CD8-positive, alpha-beta memory T cell (primary cell): ENCODE data around the gene FOXD4. TPM values are rescaled to one million over a fixed set of nuclear protein-coding genes. Genes with fewer than 3 reads are reported as not detected.
"Not testable (repeated sequence)": the region's sequence is repeated elsewhere in the genome, so short reads cannot be mapped to it uniquely, and the experiment has no call there.

Experiments used
- CTCF ChIA-PET: fragments of 350-600 bp; sonication (Branson Sonifier 250); formaldehyde crosslinking; loops from one replicate; lab custom pipeline; 2021; ENCODE audit warnings: antibody characterized with exemption; lab: Charles Lee
- POLR2A ChIA-PET: fragments of 350-600 bp; sonication (Branson Sonifier 250); formaldehyde crosslinking; loops from one replicate; lab custom pipeline; 2021; ENCODE audit warnings: antibody characterized with exemption; lab: Charles Lee
- DNase-seq, 5 donors: peaks; one replicate each; pipeline versions ENCODE4 v3.0.0 to v3.0.0-alpha.2; 2020 to 2022; ENCODE audit warnings: mixed read lengths in 1 of 5
- H3K27ac ChIP-seq: one replicate; pipeline ENCODE4 v1.7.0; 2013; ENCODE audit warnings: low read depth, mild to moderate bottlenecking, low read length, moderate library complexity
- H3K27me3 ChIP-seq: 2 replicates; pipeline ENCODE4 v1.7.0; 2013; ENCODE audit warnings: low read length, mild to moderate bottlenecking; ENCODE audit not compliant: insufficient read depth, poor library complexity, severe bottlenecking
- H3K36me3 ChIP-seq: 2 replicates; pipeline ENCODE4 v1.7.0; 2013; ENCODE audit warnings: mild to moderate bottlenecking, low read length, moderate library complexity; ENCODE audit not compliant: insufficient read depth
- H3K4me1 ChIP-seq: 2 replicates; pipeline ENCODE4 v1.7.0; 2013; ENCODE audit warnings: mild to moderate bottlenecking, low read length, moderate library complexity; ENCODE audit not compliant: insufficient read depth
- H3K4me3 ChIP-seq: 2 replicates; pipeline ENCODE4 v1.7.0; 2013; ENCODE audit warnings: mild to moderate bottlenecking, low read length
- H3K9me3 ChIP-seq: 2 replicates; pipeline ENCODE4 v1.7.0; 2013; ENCODE audit warnings: mild to moderate bottlenecking, low read length
- H3K27ac Mint-ChIP-seq, 8 donors: one replicate each; pipeline ENCODE4 v1.8.0; 2020 to 2021; ENCODE audit warnings: mixed read lengths in 8 of 8, mild to moderate bottlenecking in 6 of 8, inconsistent platforms in 3 of 8, moderate library complexity in 3 of 8
- H3K27me3 Mint-ChIP-seq, 2 donors: one replicate each; pipeline ENCODE4 v1.8.0; 2020 to 2021; ENCODE audit warnings: mixed read lengths in 2 of 2, mild to moderate bottlenecking in 1 of 2, moderate library complexity in 1 of 2
- H3K36me3 Mint-ChIP-seq, 3 donors: one replicate each; pipeline ENCODE4 v1.8.0; 2020 to 2021; ENCODE audit warnings: mixed read lengths in 3 of 3, inconsistent platforms in 1 of 3, mild to moderate bottlenecking in 1 of 3
- H3K4me1 Mint-ChIP-seq, 3 donors: one replicate each; pipeline ENCODE4 v1.8.0; 2020 to 2021; ENCODE audit warnings: mixed read lengths in 3 of 3, inconsistent platforms in 1 of 3, mild to moderate bottlenecking in 1 of 3
- H3K4me3 Mint-ChIP-seq, 7 donors: one replicate each; pipeline ENCODE4 v1.8.0; 2020 to 2021; ENCODE audit warnings: mixed read lengths in 7 of 7, mild to moderate bottlenecking in 6 of 7, moderate library complexity in 4 of 7, inconsistent platforms in 2 of 7
- H3K9me3 Mint-ChIP-seq, 5 donors: one replicate each; pipeline ENCODE4 v1.8.0; 2020 to 2022; ENCODE audit warnings: mixed read lengths in 5 of 5, mild to moderate bottlenecking in 3 of 5, moderate library complexity in 2 of 5, inconsistent platforms in 1 of 5
- polyA plus RNA-seq: library from polyadenylated mRNA; unstranded; fragments of 300-500 nt; fragmentation: Illumina TruSeq; gene quantifications from one replicate; pipeline ENCODE4 v1.2.3, GENCODE V29; 2021
- total RNA-seq, 2 experiments: library from RNA; stranded (reverse); gene quantifications; one replicate each; pipeline ENCODE4 v1.2.3, GENCODE V29; 2021

FOXD4 gene
- total and polyA plus RNA-seq, 3 experiments from 2014 or later: 0.20 to 0.22 TPM; not detected in 1

DNA sequence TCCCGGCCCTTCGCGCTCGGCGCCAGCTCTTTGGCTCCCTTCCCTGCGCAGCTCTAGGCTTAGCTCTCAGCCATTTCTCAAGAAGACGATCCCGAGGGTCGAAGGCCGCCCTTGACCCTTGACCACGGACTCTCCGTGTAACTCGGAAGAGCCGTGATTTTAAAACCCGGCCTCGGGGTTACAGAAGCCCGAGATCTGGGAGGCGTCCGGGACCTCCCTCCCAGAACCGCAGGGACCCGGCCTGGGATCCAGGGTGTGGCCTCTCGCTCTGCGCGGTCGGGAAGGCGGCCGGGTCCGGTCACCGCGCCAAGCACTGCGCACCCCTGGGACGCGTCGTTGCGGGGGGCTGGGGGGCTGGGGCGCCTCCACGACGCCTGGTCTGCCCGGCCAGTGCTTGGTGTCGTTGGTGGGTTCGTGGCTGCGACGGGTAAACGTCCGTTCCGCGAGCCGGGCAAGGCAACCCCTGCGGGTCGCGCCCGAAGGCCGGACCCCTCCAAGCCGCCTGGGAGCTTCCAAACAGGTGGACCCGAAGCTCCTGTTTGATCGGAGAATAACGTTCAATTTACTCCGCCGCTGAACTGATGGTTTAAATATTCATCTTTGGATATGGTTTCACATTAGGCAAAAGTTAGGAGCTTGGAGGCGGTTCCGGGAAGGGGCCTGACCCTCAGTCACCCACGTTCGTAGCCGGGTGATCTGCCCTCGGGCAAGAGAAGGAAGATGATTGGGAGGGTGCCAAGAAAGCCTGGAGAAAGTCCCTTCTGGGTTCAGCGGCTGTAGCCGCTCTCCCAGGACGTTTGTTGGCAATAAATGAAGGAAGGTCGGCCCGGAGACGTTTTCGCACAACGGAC, 3.7 kb downstream of the FOXD4 start:
- H3K9me3 ChIP-seq, H3K36me3 Mint-ChIP-seq, H3K4me1 ChIP-seq, H3K9me3 Mint-ChIP-seq, H3K36me3 ChIP-seq, H3K27ac ChIP-seq, H3K4me3 ChIP-seq, POLR2A ChIA-PET, CTCF ChIA-PET: not testable (repeated sequence)
- peaks cover 20 to 25% (median 21%) of the 10 kb centered on the region in 3 donors for H3K4me1 Mint-ChIP-seq
- H3K27ac Mint-ChIP-seq: peak overlapping the region in 3 of 8 donors; percentile 51 to 75 (median 60)
- H3K27me3 ChIP-seq: peaks cover 17% of the 10 kb centered on the region
- H3K27me3 Mint-ChIP-seq: peaks cover 42 to 44% of the 10 kb centered on the region in 2 donors
- peak overlapping the region; percentile 40 to 87 (median 70) for H3K4me3 Mint-ChIP-seq
- DNase-seq: peak in 1 of 5 donors; percentile 20

DNA sequence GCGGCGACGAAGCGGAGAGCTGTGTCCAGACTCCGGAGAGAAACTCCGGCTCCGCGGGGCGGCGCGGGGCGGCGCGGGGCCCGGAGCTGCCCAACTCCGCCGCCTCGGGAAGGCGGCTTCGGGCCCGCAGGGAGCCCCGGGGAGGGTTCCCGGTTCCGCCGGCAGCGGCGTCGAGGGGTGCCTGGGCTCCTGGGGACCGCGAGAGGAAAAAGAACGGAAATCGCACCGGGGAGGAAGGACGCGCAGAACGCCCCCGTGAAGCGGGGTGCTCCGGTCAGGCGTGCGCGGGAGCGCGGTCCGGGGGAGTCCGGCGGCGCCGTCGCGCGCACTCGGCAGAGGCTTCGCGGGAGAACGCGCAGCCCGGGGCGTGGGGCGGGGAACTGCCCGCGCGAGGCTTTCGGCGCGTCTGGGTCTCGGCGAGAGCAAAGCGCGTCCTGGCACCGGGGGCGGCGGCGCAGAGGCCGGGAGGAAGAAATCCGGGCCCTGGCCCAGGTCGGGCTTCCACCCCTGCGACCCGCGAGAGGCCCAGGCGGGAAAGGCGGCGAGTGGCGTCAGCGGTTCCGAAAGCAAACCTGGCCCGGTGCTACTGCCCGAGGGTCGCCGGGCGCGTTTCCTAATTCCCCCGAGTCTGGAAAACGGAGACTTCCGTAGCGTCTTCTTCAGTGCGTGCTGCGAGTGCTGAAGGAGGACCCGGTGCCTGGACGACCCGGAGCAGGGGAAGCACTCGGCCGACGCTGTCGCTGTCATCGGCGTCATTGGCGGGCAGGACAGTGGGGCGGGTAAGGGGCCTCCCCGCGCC, 4.5 kb downstream of the FOXD4 start:
- POLR2A ChIA-PET, H3K36me3 ChIP-seq, H3K27ac ChIP-seq, H3K9me3 ChIP-seq, H3K36me3 Mint-ChIP-seq, CTCF ChIA-PET, H3K9me3 Mint-ChIP-seq, H3K4me1 ChIP-seq: not testable (repeated sequence)
- H3K4me1 Mint-ChIP-seq: peaks cover 20 to 25% (median 21%) of the 10 kb centered on the region in 3 donors
- Histone ChIP-seq H3K27me3 (peaks cover 19% of the 10 kb centered on the region), H3K4me3 (peak overlapping the region; percentile 12)
- peak overlapping the region in 6 of 7 donors; percentile 63 to 87 (median 72) for H3K4me3 Mint-ChIP-seq
- H3K27me3 Mint-ChIP-seq: peaks cover 46 to 48% of the 10 kb centered on the region in 2 donors
- peak in 3 of 5 donors; percentile 34 to 51 (median 49) for DNase-seq
- peak overlapping the region in 2 of 8 donors; percentile 27 to 56 for H3K27ac Mint-ChIP-seq

- Mint-ChIP-seq H3K27ac (peak overlapping the region in 1 of 8 donors; percentile 48), H3K4me1 (peaks cover 17 to 23% (median 18%) of the 10 kb centered on the region in 3 donors), H3K27me3 (peaks cover 45 to 47% of the 10 kb centered on the region in 2 donors), H3K4me3 (peak overlapping the region in 4 of 7 donors; percentile 53 to 75 (median 56))
- H3K27me3 ChIP-seq: peaks cover 21% of the 10 kb centered on the region
- H3K9me3 Mint-ChIP-seq, H3K36me3 ChIP-seq, DNase-seq, H3K36me3 Mint-ChIP-seq, H3K4me3 ChIP-seq, H3K9me3 ChIP-seq, CTCF ChIA-PET, H3K4me1 ChIP-seq, POLR2A ChIA-PET, H3K27ac ChIP-seq: not testable (repeated sequence)
Observed at GRCh38 chr9:112589-113467, 5.4 kb downstream of the FOXD4 start.

GRCh38 chr9:110672-111071, 7.5 kb downstream of the FOXD4 start:
- H3K4me3 ChIP-seq, H3K36me3 Mint-ChIP-seq, H3K4me3 Mint-ChIP-seq, POLR2A ChIA-PET, CTCF ChIA-PET, H3K9me3 ChIP-seq, DNase-seq, H3K27ac ChIP-seq, H3K4me1 ChIP-seq, H3K36me3 ChIP-seq, H3K9me3 Mint-ChIP-seq, H3K27ac Mint-ChIP-seq: not testable (repeated sequence)
- H3K27me3 Mint-ChIP-seq: peaks cover 43 to 52% of the 10 kb centered on the region in 2 donors
- peaks cover 7 to 14% (median 10%) of the 10 kb centered on the region in 3 donors for H3K4me1 Mint-ChIP-seq
- H3K27me3 ChIP-seq: peaks cover 21% of the 10 kb centered on the region

DNA sequence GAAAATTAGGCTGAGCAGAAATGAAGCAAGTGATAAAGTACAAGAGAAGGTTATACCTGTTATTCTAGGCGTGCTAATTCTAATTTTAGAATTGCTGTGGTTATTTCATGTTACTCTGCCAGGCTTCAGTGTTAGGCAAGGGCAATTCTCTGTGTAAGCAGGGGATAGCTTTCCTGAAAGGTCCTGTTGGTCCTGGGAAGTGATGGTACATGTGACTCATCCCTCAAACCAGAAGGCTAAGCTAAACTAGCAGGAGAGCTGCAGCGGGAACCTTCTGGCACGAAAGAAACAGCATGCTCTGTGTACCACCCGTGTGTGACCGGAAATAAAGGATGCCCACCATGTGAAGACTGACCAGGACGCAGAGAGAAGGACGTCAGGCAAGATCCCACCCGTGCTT, 8.7 kb downstream of the FOXD4 start:
- H3K27ac ChIP-seq, H3K9me3 ChIP-seq, H3K4me1 ChIP-seq, DNase-seq, POLR2A ChIA-PET, H3K4me3 ChIP-seq, H3K36me3 Mint-ChIP-seq, H3K27ac Mint-ChIP-seq, H3K4me1 Mint-ChIP-seq, CTCF ChIA-PET, H3K36me3 ChIP-seq, H3K4me3 Mint-ChIP-seq, H3K9me3 Mint-ChIP-seq: not testable (repeated sequence)
- H3K27me3 Mint-ChIP-seq: peaks cover 36 to 50% of the 10 kb centered on the region in 2 donors
- H3K27me3 ChIP-seq: peaks cover 15% of the 10 kb centered on the region

- POLR2A ChIA-PET, H3K4me3 ChIP-seq, DNase-seq, CTCF ChIA-PET, H3K36me3 ChIP-seq, H3K36me3 Mint-ChIP-seq, H3K27ac ChIP-seq, H3K4me3 Mint-ChIP-seq, H3K4me1 ChIP-seq, H3K4me1 Mint-ChIP-seq, H3K9me3 Mint-ChIP-seq, H3K9me3 ChIP-seq: not testable (repeated sequence)
- peaks cover 10% of the 10 kb centered on the region for H3K27me3 ChIP-seq
- Mint-ChIP-seq H3K27ac (peak overlapping the region in 1 of 8 donors; percentile 90), H3K27me3 (peaks cover 33 to 48% of the 10 kb centered on the region in 2 donors)
Observed at GRCh38 chr9:108742-109495, 9.3 kb downstream of the FOXD4 start.

GRCh38 chr9:105991-106390, 12.2 kb downstream of the FOXD4 start:
- H3K4me3 Mint-ChIP-seq, DNase-seq, H3K36me3 Mint-ChIP-seq, CTCF ChIA-PET, H3K27ac ChIP-seq, H3K4me1 ChIP-seq, H3K4me3 ChIP-seq, H3K27ac Mint-ChIP-seq, H3K36me3 ChIP-seq, H3K9me3 Mint-ChIP-seq, H3K27me3 ChIP-seq, H3K4me1 Mint-ChIP-seq, POLR2A ChIA-PET, H3K9me3 ChIP-seq: not testable (repeated sequence)
- H3K27me3 Mint-ChIP-seq: peaks cover 24 to 35% of the 10 kb centered on the region in 2 donors
